RWPE2 (cell line): Measurements from ENCODE around the gene KIF11.

Experiments
- ATAC-seq: fragments of 200-7000 bp; cut with Tn5 transposase; 3 replicates; pipeline ENCODE4 v1.9.1; 2021; ENCODE audit warnings: low read depth
- DNase-seq: peaks from one replicate; pipeline ENCODE4 v3.0.0-alpha.2; 2020; ENCODE audit warnings: low spot score
- H3K27ac ChIP-seq: fragments of 450-650 bp; 2 replicates; pipeline ENCODE4 v1.5.1; 2017; ENCODE audit warnings: mild to moderate bottlenecking; ENCODE audit not compliant: poor library complexity, severe bottlenecking
- H3K27me3 ChIP-seq: fragments of 250-450 bp; sonication (Bioruptor Pico); 2 replicates; pipeline ENCODE4 v1.5.1; 2021; ENCODE audit warnings: mild to moderate bottlenecking, moderate library complexity; ENCODE audit not compliant: insufficient read depth, poor library complexity, severe bottlenecking
- H3K36me3 ChIP-seq: fragments of 250-450 bp; sonication (Bioruptor Pico); 2 replicates; pipeline ENCODE4 v1.5.1; 2020; ENCODE audit warnings: low read depth, mild to moderate bottlenecking, moderate library complexity
- H3K4me1 ChIP-seq: fragments of 250-450 bp; sonication (Bioruptor Pico); 2 replicates; pipeline ENCODE4 v1.5.1; 2021; ENCODE audit warnings: mild to moderate bottlenecking, moderate library complexity; ENCODE audit not compliant: insufficient read depth, poor library complexity, severe bottlenecking
- H3K4me3 ChIP-seq: fragments of 250-450 bp; sonication (Bioruptor Pico); 2 replicates; pipeline ENCODE4 v1.5.1; 2021; ENCODE audit warnings: mild to moderate bottlenecking, moderate library complexity; ENCODE audit not compliant: severe bottlenecking
- H3K9me3 ChIP-seq: fragments of 250-450 bp; sonication (Bioruptor Pico); 2 replicates; pipeline ENCODE4 v1.5.1; 2021; ENCODE audit warnings: mild to moderate bottlenecking, moderate library complexity; ENCODE audit not compliant: severe bottlenecking
- TF ChIP-seq, protein P1 (sequence below): fragments of 450-650 bp; IDR thresholded peaks from one replicate; pipeline ENCODE4 v1.5.1; 2017; ENCODE audit warnings: mild to moderate bottlenecking, moderate library complexity; ENCODE audit not compliant: poor library complexity, severe bottlenecking

Gene KIF11

DNA sequence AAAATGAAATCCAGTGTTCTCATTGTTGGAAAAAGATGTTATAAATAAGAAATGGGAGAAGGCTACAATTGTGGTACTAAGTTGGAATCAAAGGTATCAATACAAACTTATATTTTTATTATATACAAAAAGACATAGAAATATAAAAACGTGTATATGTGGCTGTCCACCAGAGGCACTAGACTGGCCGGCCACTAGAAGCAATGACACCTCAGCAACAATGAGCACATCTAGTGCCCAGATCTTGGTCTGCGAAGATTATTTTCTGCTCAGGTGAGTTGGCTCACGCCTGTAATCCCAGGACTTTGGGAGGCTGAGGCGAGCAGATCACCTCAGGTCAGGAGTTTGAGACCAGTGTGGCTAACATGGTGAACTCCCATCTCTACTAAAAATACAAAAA lies 40.6 kb upstream of the KIF11 start:
- H3K4me1 ChIP-seq, result no peaks in the 10 kb centered on the region
- no peak overlapping the region for H3K4me3 ChIP-seq
- no peaks in the 10 kb centered on the region for H3K27me3 ChIP-seq
- DNase-seq (no peak), ATAC-seq (no peak)
- H3K27ac ChIP-seq, result no peak overlapping the region
- peaks cover 5% of the 10 kb centered on the region for H3K9me3 ChIP-seq
- H3K36me3 ChIP-seq, result peaks cover 34% of the 10 kb centered on the region
- TF ChIP-seq, protein P1, sequence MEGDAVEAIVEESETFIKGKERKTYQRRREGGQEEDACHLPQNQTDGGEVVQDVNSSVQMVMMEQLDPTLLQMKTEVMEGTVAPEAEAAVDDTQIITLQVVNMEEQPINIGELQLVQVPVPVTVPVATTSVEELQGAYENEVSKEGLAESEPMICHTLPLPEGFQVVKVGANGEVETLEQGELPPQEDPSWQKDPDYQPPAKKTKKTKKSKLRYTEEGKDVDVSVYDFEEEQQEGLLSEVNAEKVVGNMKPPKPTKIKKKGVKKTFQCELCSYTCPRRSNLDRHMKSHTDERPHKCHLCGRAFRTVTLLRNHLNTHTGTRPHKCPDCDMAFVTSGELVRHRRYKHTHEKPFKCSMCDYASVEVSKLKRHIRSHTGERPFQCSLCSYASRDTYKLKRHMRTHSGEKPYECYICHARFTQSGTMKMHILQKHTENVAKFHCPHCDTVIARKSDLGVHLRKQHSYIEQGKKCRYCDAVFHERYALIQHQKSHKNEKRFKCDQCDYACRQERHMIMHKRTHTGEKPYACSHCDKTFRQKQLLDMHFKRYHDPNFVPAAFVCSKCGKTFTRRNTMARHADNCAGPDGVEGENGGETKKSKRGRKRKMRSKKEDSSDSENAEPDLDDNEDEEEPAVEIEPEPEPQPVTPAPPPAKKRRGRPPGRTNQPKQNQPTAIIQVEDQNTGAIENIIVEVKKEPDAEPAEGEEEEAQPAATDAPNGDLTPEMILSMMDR, result peak; percentile 12

DNA sequence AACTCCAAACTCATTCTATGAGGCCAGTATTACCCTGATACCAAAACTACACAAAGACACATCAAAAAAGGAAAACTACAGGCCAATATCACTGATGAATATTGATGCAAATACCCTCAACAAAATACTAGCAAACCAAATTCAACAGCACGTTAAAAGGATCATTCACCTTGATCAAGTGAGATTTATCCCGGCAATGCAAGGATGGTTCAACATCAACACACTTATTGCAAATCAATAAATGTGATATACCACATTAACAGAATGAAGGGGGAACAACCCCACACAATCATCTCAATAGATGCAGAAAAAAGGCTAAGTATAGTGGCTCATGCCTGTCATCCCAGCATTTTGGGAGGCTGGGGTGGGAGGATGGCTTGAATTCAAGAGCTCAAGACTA lies 39.0 kb upstream of the KIF11 start:
- H3K4me3 ChIP-seq, result no peak overlapping the region
- no peaks in the 10 kb centered on the region for H3K27me3 ChIP-seq
- ATAC-seq (no peak), DNase-seq (no peak)
- peaks cover 5% of the 10 kb centered on the region for H3K9me3 ChIP-seq
- H3K36me3 ChIP-seq, result peaks cover 39% of the 10 kb centered on the region
- H3K27ac ChIP-seq, result no peak overlapping the region
- no peaks in the 10 kb centered on the region for H3K4me1 ChIP-seq
- TF ChIP-seq, protein P1, result no peak

DNA sequence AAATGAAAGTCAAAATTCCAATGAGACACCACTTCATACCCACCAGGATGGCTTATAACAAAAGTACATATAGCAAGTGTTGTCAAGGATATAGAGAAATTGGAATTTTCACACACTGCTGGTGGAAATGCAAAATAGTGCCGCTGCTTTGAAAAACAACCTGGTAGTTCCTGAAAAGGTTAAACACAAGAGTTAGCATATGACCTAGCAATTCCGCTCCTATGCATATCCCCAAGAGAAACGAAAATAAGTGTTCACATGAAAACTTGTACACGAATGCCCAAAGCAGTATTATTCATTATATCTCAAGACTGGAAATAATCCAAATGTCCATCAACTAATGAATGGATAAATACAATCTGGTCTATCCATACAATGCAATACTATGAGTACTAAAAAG lies 33.9 kb upstream of the KIF11 start:
- TF ChIP-seq, protein P1, result no peak

DNA sequence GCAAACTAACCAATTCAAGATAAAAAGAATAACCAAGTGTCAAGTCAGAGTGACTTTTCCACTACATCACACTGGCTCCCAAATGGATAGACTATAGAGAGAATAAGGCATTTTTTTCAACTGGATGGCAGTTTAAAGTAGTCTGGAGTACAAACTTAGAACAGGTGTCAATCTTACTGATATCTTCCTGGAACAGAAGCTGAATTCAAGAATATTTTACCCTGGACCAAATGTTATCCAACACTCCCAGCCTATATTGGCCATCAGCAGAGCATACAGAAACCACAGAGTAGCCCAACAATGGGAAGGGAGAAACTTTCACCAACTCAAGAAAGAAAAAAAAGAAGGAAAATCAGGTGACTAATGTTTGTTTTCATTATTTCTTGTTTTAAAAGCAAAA lies 30.5 kb upstream of the KIF11 start:
- Histone ChIP-seq H3K27me3 (no peaks in the 10 kb centered on the region), H3K4me3 (no peak overlapping the region), H3K4me1 (no peaks in the 10 kb centered on the region), H3K27ac (no peak overlapping the region), H3K36me3 (peaks cover 32% of the 10 kb centered on the region), H3K9me3 (no peaks in the 10 kb centered on the region)
- DNase-seq (no peak), ATAC-seq (no peak)
- TF ChIP-seq, protein P1, result no peak

More for the DNA sequence above, 33.9 kb upstream of the KIF11 start:
- H3K27me3 ChIP-seq, result no peaks in the 10 kb centered on the region
- no peak for ATAC-seq
- H3K4me3 ChIP-seq, result no peak overlapping the region
- no peak overlapping the region for H3K27ac ChIP-seq
- peaks cover 3% of the 10 kb centered on the region for H3K9me3 ChIP-seq
- peaks cover 45% of the 10 kb centered on the region for H3K36me3 ChIP-seq
- H3K4me1 ChIP-seq, result no peaks in the 10 kb centered on the region
- no peak for DNase-seq

DNA sequence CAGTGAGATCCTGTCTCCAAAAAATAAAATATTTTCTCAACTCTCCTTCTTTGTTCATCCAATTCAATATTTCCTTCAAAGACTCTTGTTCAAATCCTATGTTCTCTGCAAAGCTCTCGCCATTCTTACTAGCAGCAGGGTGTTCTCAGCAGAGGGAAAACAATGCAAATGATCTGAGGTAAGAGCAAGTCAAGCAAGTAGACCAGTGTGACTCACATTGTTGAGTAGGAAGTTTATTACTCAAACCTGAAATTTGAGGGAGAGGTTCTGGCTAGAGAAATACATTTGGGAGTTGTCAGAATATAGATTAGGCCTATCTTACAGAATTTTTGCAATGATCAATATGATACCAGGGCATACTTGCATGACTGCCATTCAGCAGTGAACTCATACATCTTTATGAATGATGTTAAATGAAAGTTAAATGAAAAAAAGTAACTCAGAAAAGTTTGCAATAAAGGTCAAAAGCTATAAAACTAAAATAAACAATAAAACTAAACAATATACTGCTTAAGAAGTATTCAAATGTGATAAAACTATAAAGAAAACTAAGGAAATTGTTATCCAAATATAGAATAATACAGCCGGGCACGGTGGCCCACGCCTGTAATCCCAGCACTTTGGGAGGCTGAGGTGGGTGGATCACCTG lies 24.9 kb upstream of the KIF11 start:
- no peaks in the 10 kb centered on the region for H3K27me3 ChIP-seq
- H3K4me1 ChIP-seq, result peaks cover 19% of the 10 kb centered on the region
- H3K27ac ChIP-seq, result no peak overlapping the region
- DNase-seq, result no peak
- peaks cover 10% of the 10 kb centered on the region for H3K36me3 ChIP-seq
- no peak overlapping the region for H3K4me3 ChIP-seq
- peak; percentile 90 for ATAC-seq
- TF ChIP-seq, protein P1, result no peak
- H3K9me3 ChIP-seq, result no peaks in the 10 kb centered on the region
